ENCODE results near the gene TRPC4.
"Not testable (repeated sequence)": the region's sequence is repeated elsewhere in the genome, so short reads cannot be mapped to it uniquely, and the experiment has no call there.

The TRPC4 gene

GRCh38 chr13:37863708-37864107 lies 5.9 kb downstream of the TRPC4 start:
- Histone ChIP-seq H3K27ac (ENCODE audit: low read depth, low read length) (no peak overlapping the region), H3K4me3 (ENCODE audit: low read depth in 1 of 2, low read length in 2 of 2) (no peak overlapping the region)

GRCh38 chr13:37835392-37835791 lies 34.2 kb downstream of the TRPC4 start:
- Histone ChIP-seq H3K27me3 (ENCODE audit: control insufficient read depth in 1 of 2, insufficient read depth in 2 of 2, low read length in 2 of 2) (no peaks in the 10 kb centered on the region), H3K36me3 (ENCODE audit: control insufficient read depth in 1 of 2, insufficient read depth in 2 of 2, low read length in 2 of 2) (no peaks in the 10 kb centered on the region), H3K27ac (ENCODE audit: low read depth, low read length) (no peak overlapping the region), H3K9ac (ENCODE audit: low read depth in 1 of 2, low read length in 2 of 2) (no peak overlapping the region), H3K4me1 (ENCODE audit: control insufficient read depth in 1 of 2, insufficient read depth in 2 of 2, low read length in 2 of 2) (no peaks in the 10 kb centered on the region), H3K9me3 (ENCODE audit: control insufficient read depth in 1 of 2, low read length in 2 of 2) (no peaks in the 10 kb centered on the region), H3K4me3 (ENCODE audit: low read depth in 1 of 2, low read length in 2 of 2) (no peak overlapping the region)

More at GRCh38 chr13:37863708-37864107, 5.9 kb downstream of the TRPC4 start:
- peaks cover 5 to 8% of the 10 kb centered on the region in 2 donors for H3K27me3 ChIP-seq (ENCODE audit: control insufficient read depth in 1 of 2, insufficient read depth in 2 of 2, low read length in 2 of 2)
- H3K9ac ChIP-seq (ENCODE audit: low read depth in 1 of 2, low read length in 2 of 2), result no peak overlapping the region
- no peaks in the 10 kb centered on the region for H3K36me3 ChIP-seq (ENCODE audit: control insufficient read depth in 1 of 2, insufficient read depth in 2 of 2, low read length in 2 of 2)
- H3K4me1 ChIP-seq (ENCODE audit: control insufficient read depth in 1 of 2, insufficient read depth in 2 of 2, low read length in 2 of 2), result no peaks in the 10 kb centered on the region
- H3K9me3 ChIP-seq (ENCODE audit: control insufficient read depth in 1 of 2, low read length in 2 of 2), result no peaks in the 10 kb centered on the region

DNA sequence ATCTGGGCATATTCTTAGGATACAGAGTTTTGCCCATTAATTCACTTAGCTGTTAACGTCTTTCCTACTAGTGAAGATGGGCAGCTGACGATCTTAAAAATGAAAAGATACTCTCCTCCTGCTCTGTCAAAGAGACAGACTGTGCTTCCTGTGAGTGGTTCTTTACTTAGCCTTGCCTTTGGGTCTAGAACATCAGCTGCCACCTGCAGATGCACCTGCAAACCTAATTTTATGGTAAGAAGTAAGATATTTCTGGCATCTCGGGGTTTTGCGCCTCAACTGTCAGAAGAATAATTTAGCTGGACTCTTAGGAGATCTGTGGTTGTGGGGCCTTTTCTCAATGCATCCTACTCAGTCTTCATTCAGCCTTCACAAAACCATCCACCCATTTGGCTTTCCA lies 36.2 kb downstream of the TRPC4 start:
- H3K9ac ChIP-seq (ENCODE audit: low read depth in 1 of 2, low read length in 2 of 2), result no peak overlapping the region
- no peaks in the 10 kb centered on the region for H3K4me1 ChIP-seq (ENCODE audit: control insufficient read depth in 1 of 2, insufficient read depth in 2 of 2, low read length in 2 of 2)
- no peaks in the 10 kb centered on the region for H3K36me3 ChIP-seq (ENCODE audit: control insufficient read depth in 1 of 2, insufficient read depth in 2 of 2, low read length in 2 of 2)
- no peaks in the 10 kb centered on the region for H3K9me3 ChIP-seq (ENCODE audit: control insufficient read depth in 1 of 2, low read length in 2 of 2)
- no peaks in the 10 kb centered on the region for H3K27me3 ChIP-seq (ENCODE audit: control insufficient read depth in 1 of 2, insufficient read depth in 2 of 2, low read length in 2 of 2)
- no peak overlapping the region for H3K27ac ChIP-seq (ENCODE audit: low read depth, low read length)
- no peak overlapping the region for H3K4me3 ChIP-seq (ENCODE audit: low read depth in 1 of 2, low read length in 2 of 2)

DNA sequence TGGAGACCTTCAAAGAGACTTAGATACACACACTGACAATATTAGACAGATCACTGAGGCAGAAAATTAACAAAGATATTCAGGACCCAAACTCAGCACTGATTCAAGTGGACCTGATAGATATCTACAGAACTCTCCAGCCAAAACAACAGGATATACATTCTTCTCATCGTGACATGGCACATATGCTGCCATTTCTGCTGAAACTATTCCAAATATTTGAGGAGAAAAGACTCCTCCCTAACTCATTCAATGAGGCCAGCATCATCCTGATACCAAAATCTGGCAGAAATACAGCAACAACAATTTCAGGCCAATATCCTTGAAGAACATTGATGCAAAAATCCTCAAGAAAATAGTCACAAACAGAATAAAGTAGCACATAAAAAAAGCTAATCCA lies 53.3 kb downstream of the TRPC4 start:
- peaks cover 2 to 3% of the 10 kb centered on the region in 2 donors for H3K9me3 ChIP-seq (ENCODE audit: control insufficient read depth in 1 of 2, low read length in 2 of 2)
- no peaks in the 10 kb centered on the region for H3K4me1 ChIP-seq (ENCODE audit: control insufficient read depth in 1 of 2, insufficient read depth in 2 of 2, low read length in 2 of 2)
- no peak overlapping the region for H3K4me3 ChIP-seq (ENCODE audit: low read depth in 1 of 2, low read length in 2 of 2)
- no peaks in the 10 kb centered on the region for H3K36me3 ChIP-seq (ENCODE audit: control insufficient read depth in 1 of 2, insufficient read depth in 2 of 2, low read length in 2 of 2)
- no peak overlapping the region for H3K9ac ChIP-seq (ENCODE audit: low read depth in 1 of 2, low read length in 2 of 2)
- no peak overlapping the region for H3K27ac ChIP-seq (ENCODE audit: low read depth, low read length)
- no peaks in the 10 kb centered on the region for H3K27me3 ChIP-seq (ENCODE audit: control insufficient read depth in 1 of 2, insufficient read depth in 2 of 2, low read length in 2 of 2)

GRCh38 chr13:37811441-37811840 lies 58.1 kb downstream of the TRPC4 start:
- Histone ChIP-seq H3K9ac (ENCODE audit: low read depth in 1 of 2, low read length in 2 of 2) (no peak overlapping the region), H3K4me1 (ENCODE audit: control insufficient read depth in 1 of 2, insufficient read depth in 2 of 2, low read length in 2 of 2) (no peaks in the 10 kb centered on the region), H3K27me3 (ENCODE audit: control insufficient read depth in 1 of 2, insufficient read depth in 2 of 2, low read length in 2 of 2) (no peaks in the 10 kb centered on the region), H3K36me3 (ENCODE audit: control insufficient read depth in 1 of 2, insufficient read depth in 2 of 2, low read length in 2 of 2) (no peaks in the 10 kb centered on the region), H3K4me3 (ENCODE audit: low read depth in 1 of 2, low read length in 2 of 2) (no peak overlapping the region), H3K27ac (ENCODE audit: low read depth, low read length) (no peak overlapping the region), H3K9me3 (ENCODE audit: control insufficient read depth in 1 of 2, low read length in 2 of 2) (peaks cover 0 to 3% of the 10 kb centered on the region in 2 donors)

DNA sequence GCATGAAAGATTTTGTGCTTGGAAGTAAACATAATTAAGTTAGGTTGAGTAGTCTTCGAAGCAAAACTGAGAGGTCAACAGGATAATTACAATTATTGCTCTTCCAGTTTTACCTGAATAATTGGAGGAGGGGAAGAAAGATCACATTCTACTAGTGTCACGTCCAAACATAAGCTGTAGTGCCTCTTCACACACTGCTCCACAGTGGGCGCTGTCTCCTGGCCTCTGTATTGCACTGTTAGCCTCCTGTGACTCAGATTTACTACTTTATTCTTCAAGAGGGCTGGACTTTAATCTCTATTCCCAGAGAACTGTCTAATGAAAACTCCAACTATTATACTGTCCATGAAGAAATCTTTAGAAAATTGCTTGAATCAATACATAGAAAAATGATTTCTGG lies 62.9 kb downstream of the TRPC4 start:
- Histone ChIP-seq H3K4me3 (ENCODE audit: low read depth in 1 of 2, low read length in 2 of 2) (no peak overlapping the region), H3K27me3 (ENCODE audit: control insufficient read depth in 1 of 2, insufficient read depth in 2 of 2, low read length in 2 of 2) (no peaks in the 10 kb centered on the region), H3K27ac (ENCODE audit: low read depth, low read length) (no peak overlapping the region), H3K9me3 (ENCODE audit: control insufficient read depth in 1 of 2, low read length in 2 of 2) (no peaks in the 10 kb centered on the region), H3K4me1 (ENCODE audit: control insufficient read depth in 1 of 2, insufficient read depth in 2 of 2, low read length in 2 of 2) (no peaks in the 10 kb centered on the region), H3K9ac (ENCODE audit: low read depth in 1 of 2, low read length in 2 of 2) (no peak overlapping the region), H3K36me3 (ENCODE audit: control insufficient read depth in 1 of 2, insufficient read depth in 2 of 2, low read length in 2 of 2) (no peaks in the 10 kb centered on the region)

DNA sequence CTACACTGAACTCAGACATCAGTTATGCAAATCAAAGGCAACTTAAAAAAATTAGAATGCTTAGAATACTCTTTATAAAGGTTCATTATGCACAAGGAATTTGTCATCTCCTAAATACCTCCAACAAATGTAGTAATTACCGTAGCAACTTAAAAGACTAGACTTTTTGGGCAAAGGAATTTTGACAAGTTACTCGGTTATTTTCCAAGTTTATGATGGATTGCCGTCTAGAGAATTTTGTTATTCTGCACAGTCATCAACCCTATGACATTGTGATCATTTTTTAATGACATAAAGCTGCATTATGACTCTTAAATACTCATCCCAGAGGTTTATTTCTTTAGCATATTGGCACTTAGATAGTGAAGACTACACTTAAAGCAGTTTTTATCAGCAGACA lies 71.9 kb downstream of the TRPC4 start:
- H3K9ac ChIP-seq (ENCODE audit: low read depth in 1 of 2, low read length in 2 of 2), result no peak overlapping the region
- H3K4me3 ChIP-seq (ENCODE audit: low read depth in 1 of 2, low read length in 2 of 2), result no peak overlapping the region
- no peaks in the 10 kb centered on the region for H3K4me1 ChIP-seq (ENCODE audit: control insufficient read depth in 1 of 2, insufficient read depth in 2 of 2, low read length in 2 of 2)
- H3K27ac ChIP-seq (ENCODE audit: low read depth, low read length), result no peak overlapping the region
- no peaks in the 10 kb centered on the region for H3K9me3 ChIP-seq (ENCODE audit: control insufficient read depth in 1 of 2, low read length in 2 of 2)
- no peaks in the 10 kb centered on the region for H3K36me3 ChIP-seq (ENCODE audit: control insufficient read depth in 1 of 2, insufficient read depth in 2 of 2, low read length in 2 of 2)
- no peaks in the 10 kb centered on the region for H3K27me3 ChIP-seq (ENCODE audit: control insufficient read depth in 1 of 2, insufficient read depth in 2 of 2, low read length in 2 of 2)

DNA sequence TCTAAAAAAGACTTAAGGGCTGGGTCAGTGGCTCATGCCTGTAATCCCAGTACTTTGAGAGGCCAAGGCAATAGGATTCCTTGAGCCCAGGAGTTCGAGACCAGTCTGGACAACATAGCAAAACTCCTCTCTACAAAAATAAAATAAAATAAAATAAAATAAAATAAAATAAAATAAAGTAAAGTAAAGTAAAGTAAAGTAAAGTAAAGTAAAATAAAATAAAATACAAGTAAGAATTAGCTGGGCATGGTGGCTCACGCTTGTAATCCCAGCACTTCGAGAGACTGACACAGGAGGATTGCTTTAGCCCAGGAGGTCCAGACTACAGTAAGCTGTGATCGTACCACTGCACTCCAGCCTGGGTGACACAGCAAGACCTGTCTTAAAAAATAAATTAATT lies 72.8 kb downstream of the TRPC4 start:
- H3K36me3 ChIP-seq (ENCODE audit: control insufficient read depth in 1 of 2, insufficient read depth in 2 of 2, low read length in 2 of 2); H3K27me3 ChIP-seq (ENCODE audit: control insufficient read depth in 1 of 2, insufficient read depth in 2 of 2, low read length in 2 of 2); H3K9me3 ChIP-seq (ENCODE audit: control insufficient read depth in 1 of 2, low read length in 2 of 2); H3K9ac ChIP-seq (ENCODE audit: low read depth in 1 of 2, low read length in 2 of 2); H3K27ac ChIP-seq (ENCODE audit: low read depth, low read length); H3K4me1 ChIP-seq (ENCODE audit: control insufficient read depth in 1 of 2, insufficient read depth in 2 of 2, low read length in 2 of 2); H3K4me3 ChIP-seq (ENCODE audit: low read depth in 1 of 2, low read length in 2 of 2): not testable (repeated sequence)

DNA sequence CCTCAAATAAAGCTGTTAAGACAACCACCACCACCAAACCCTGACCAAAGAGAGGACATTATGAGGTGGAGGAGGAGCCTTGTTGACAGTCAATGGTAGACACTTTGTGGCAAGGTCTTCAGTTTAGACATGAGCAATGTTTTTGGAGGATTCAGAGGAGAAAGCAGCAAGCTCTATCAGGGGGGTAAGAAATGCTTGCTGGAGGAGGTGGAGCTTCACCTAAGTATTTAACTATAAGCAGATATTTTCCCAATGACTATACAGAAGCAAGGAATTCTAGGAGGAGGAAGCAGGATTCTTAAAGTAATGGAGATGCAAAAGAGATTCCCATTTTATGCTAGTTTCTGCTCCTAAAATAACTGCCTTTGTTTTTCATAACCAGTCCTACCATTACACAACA lies 74.2 kb downstream of the TRPC4 start:
- no peaks in the 10 kb centered on the region for H3K27me3 ChIP-seq (ENCODE audit: control insufficient read depth in 1 of 2, insufficient read depth in 2 of 2, low read length in 2 of 2)
- H3K4me1 ChIP-seq (ENCODE audit: control insufficient read depth in 1 of 2, insufficient read depth in 2 of 2, low read length in 2 of 2), result no peaks in the 10 kb centered on the region
- H3K9ac ChIP-seq (ENCODE audit: low read depth in 1 of 2, low read length in 2 of 2), result no peak overlapping the region
- H3K27ac ChIP-seq (ENCODE audit: low read depth, low read length), result no peak overlapping the region
- H3K36me3 ChIP-seq (ENCODE audit: control insufficient read depth in 1 of 2, insufficient read depth in 2 of 2, low read length in 2 of 2), result no peaks in the 10 kb centered on the region
- no peaks in the 10 kb centered on the region for H3K9me3 ChIP-seq (ENCODE audit: control insufficient read depth in 1 of 2, low read length in 2 of 2)
- H3K4me3 ChIP-seq (ENCODE audit: low read depth in 1 of 2, low read length in 2 of 2), result no peak overlapping the region

DNA sequence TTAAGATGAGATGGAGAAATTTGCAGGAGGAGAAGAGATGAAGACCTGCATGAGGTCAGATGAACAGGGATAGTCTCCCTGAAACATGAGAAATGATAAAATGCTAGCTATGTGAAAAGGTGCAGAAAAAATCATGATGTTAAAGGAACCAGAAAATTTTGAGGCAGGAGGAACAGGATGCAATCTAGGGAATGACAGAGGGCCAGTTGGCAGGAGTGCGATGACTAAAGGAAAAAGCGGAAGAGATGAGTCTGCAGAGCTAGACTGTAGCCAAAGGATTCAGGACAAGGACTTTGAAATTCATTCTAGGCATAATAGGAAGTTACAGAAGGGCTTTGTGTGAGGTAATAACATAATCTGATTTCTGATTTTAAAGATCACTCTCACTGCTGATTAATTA lies 77.9 kb downstream of the TRPC4 start:
- no peaks in the 10 kb centered on the region for H3K9me3 ChIP-seq (ENCODE audit: control insufficient read depth in 1 of 2, low read length in 2 of 2)
- H3K27ac ChIP-seq (ENCODE audit: low read depth, low read length), result no peak overlapping the region
- no peaks in the 10 kb centered on the region for H3K4me1 ChIP-seq (ENCODE audit: control insufficient read depth in 1 of 2, insufficient read depth in 2 of 2, low read length in 2 of 2)
- H3K9ac ChIP-seq (ENCODE audit: low read depth in 1 of 2, low read length in 2 of 2), result no peak overlapping the region
- H3K27me3 ChIP-seq (ENCODE audit: control insufficient read depth in 1 of 2, insufficient read depth in 2 of 2, low read length in 2 of 2), result no peaks in the 10 kb centered on the region
- no peak overlapping the region for H3K4me3 ChIP-seq (ENCODE audit: low read depth in 1 of 2, low read length in 2 of 2)
- H3K36me3 ChIP-seq (ENCODE audit: control insufficient read depth in 1 of 2, insufficient read depth in 2 of 2, low read length in 2 of 2), result no peaks in the 10 kb centered on the region

GRCh38 chr13:37788346-37788745 lies 81.2 kb downstream of the TRPC4 start:
- Histone ChIP-seq H3K4me1 (ENCODE audit: control insufficient read depth in 1 of 2, insufficient read depth in 2 of 2, low read length in 2 of 2) (no peaks in the 10 kb centered on the region), H3K9me3 (ENCODE audit: control insufficient read depth in 1 of 2, low read length in 2 of 2) (no peaks in the 10 kb centered on the region), H3K27me3 (ENCODE audit: control insufficient read depth in 1 of 2, insufficient read depth in 2 of 2, low read length in 2 of 2) (no peaks in the 10 kb centered on the region), H3K27ac (ENCODE audit: low read depth, low read length) (no peak overlapping the region), H3K9ac (ENCODE audit: low read depth in 1 of 2, low read length in 2 of 2) (no peak overlapping the region), H3K4me3 (ENCODE audit: low read depth in 1 of 2, low read length in 2 of 2) (no peak overlapping the region), H3K36me3 (ENCODE audit: control insufficient read depth in 1 of 2, insufficient read depth in 2 of 2, low read length in 2 of 2) (no peaks in the 10 kb centered on the region)

Measured in duodenal mucosa (tissue), 2 donors.